GM18499 (cell line): ENCODE measurements around the gene FAM174C.
"Not testable (repeated sequence)": the region's sequence is repeated elsewhere in the genome, so short reads cannot be mapped to it uniquely, and the experiment has no call there.

Source experiments
- ATAC-seq: cut with Tn5 transposase; IDR thresholded peaks from one replicate; pipeline ENCODE4 v1.9.1; 2021; ENCODE audit warnings: moderate number of reproducible peaks; ENCODE audit not compliant: insufficient read depth, unreplicated experiment

Gene FAM174C

DNA sequence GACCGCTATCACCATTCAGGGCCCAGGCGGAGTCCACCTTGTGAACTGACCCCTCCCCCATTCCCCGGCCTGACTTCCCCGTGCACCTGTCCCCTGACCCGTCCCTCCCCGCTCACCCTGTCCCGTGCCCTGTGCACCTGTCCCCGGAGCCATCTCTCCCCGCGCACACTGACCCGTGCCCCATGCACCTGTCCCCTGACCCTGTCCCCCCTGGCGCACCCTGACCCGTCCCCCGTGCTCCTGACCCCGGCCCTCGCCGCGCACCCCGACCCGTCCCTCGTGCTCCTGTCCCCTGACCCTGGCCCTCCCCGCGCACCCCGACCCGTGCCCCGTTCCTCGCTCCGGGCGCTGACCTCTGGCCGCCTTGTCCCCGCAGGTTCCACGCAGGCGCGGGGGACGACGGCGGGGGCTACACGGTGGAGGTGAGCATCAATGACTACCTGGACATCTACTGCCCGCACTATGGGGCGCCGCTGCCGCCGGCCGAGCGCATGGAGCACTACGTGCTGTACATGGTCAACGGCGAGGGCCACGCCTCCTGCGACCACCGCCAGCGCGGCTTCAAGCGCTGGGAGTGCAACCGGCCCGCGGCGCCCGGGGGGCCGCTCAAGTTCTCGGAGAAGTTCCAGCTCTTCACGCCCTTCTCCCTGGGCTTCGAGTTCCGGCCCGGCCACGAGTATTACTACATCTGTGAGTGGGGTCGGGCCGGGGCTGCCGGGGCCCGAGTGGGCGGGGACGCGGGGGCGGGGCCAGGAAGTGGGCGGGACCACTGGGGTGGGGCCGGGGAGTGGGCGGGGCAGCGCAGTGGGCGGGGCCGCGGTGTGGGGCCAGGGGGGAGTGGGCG, 20.1 kb downstream of the FAM174C start:
- ATAC-seq, result no peak

- no peak for ATAC-seq
Measured at GRCh38 chr19:1296078-1296477, 20.7 kb downstream of the FAM174C start.

DNA sequence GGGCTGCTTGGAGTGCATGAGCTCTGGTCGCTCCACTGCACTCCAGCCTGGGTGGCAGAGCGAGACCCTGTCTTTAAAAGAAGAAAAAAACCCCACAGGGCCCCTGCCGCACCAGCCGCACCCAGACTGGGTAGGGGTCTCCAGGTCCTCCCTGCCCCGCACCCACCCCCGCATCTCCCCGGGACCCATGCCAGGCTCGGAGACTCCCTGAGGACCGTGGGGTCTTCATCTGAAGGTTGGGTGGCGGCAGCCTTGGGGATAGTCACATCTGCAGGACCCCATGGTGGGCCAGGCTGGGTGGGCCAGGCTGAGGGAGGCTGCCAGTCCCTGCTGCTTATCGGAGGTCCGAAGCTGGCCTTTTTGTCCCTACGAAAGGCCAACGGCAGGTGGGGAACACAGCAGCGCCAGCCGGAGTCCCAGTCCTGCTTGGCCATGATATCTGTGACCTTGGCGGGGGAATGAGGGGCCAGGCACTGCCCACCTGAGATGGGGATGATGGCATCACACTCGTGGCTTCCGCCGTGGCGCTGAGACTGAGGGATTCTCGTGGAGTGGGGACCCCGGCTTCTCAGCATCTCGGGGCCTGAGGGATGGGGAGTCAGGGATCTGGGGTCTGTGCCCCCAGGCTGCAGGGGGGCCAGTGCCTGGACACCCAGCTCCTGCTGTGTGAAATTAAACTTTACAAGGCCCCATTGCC, 21.4 kb downstream of the FAM174C start:
- no peak for ATAC-seq

GRCh38 chr19:1298235-1298634, 22.9 kb downstream of the FAM174C start:
- no peak for ATAC-seq

DNA sequence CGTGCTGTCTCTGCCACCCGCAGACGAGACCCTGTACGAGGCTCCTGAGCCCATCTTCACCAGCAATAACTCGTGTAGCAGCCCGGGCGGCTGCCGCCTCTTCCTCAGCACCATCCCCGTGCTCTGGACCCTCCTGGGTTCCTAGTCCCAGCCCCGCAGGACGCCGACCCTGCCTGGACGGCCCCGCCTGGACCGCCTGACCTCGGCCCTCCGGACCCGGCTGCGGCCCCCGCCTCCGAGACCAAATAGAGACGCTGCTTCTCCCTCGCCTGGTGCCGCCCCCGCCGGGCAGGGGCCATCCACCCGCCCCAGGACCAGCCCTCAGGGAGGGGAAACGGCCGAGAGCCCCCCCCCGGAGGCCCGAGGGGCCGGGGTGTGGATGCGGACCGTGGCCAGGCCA, 24.5 kb downstream of the FAM174C start:
- ATAC-seq, result no peak

- no peak for ATAC-seq
Measured at GRCh38 chr19:1300744-1301490, 25.6 kb downstream of the FAM174C start.

DNA sequence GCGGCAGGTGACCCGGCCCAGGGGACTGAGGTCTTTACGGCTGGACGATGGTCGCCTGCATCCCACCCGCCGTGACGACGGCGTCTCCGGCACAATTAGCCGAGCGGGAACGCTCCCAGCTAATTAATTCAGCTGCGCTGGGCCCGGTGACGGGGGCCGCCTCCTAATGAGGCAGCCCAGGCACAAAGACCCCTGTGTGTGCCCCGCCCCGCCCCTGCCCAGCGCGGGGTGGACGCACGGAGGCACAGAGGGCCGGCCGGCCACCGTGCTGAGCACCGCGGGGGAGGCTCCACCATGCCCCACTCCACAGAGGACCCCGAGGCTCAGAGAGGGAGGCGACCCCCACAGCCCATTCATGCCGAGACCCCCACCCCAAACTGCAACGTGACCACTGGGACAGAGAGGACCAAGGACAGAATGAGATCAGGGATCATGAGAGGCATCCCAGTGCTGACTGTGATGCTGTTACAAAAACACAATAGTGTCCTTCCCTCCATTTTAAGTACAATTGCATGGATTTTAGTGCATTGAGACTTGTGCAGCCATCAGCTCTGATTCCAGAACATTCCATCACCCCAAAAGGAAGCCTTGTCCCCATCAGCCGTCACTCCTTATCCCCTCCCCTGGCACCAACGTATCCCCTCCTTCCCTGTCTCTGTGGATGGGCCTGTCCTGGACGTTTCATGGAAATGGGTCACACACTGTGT, 27.4 kb downstream of the FAM174C start:
- no peak for ATAC-seq

- no peak for ATAC-seq
Measured at GRCh38 chr19:1304197-1304924, 29.0 kb downstream of the FAM174C start.

DNA sequence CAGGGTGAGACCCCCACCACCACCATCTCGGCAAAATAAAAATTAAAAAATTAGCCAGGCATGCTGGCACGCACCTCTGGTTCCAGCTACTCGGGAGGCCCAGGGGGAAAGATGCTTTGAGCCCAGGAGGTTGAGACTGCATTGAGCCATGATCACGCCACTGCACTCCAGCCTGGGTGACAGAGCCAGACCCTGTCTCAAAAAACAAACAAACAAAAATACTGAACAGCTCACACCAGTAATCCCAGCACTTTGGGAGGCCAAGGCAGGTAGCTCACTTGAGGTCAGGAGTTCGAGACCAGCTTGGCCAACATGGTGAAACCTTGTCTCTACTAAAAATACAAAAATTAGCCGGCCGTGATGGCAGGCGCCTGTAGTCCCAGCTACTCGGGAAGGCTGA, 30.0 kb downstream of the FAM174C start:
- ATAC-seq, result not testable (repeated sequence)

GRCh38 chr19:1307320-1307719, 32.0 kb downstream of the FAM174C start:
- ATAC-seq, result no peak

GRCh38 chr19:1307755-1308303, 32.5 kb downstream of the FAM174C start:
- ATAC-seq, result no peak

DNA sequence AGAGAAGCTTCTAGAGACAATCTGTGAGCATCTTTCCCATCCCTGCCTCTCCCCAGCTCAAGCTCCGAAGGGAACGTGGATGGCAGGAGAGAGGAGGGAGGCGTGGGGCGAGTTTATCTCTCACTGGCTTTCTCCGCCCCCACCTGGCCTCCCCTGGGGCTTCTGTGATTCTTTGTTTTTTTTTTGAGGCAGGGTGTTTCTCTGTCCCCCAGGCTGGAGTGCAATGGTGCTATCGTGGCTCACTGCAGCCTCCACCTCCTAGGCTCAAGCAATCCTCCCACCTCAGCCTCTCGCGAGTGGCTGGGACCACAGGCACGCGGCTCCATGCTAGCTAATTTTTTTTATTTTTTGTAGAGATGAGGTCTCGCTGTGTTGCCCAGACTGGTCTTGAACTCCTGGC, 33.4 kb downstream of the FAM174C start:
- no peak for ATAC-seq

- no peak for ATAC-seq
Measured at GRCh38 chr19:1309977-1310852, 34.9 kb downstream of the FAM174C start.

- no peak for ATAC-seq
Measured at GRCh38 chr19:1310853-1311180, 35.5 kb downstream of the FAM174C start.

- no peak for ATAC-seq
Measured at GRCh38 chr19:1311543-1312091, 36.3 kb downstream of the FAM174C start.

GRCh38 chr19:1312767-1313694, 37.7 kb downstream of the FAM174C start:
- no peak for ATAC-seq
